Dermis blood vessel endothelial cell (primary cell): ENCODE measurements around the gene WWOX. TPM values are rescaled to one million over a fixed set of nuclear protein-coding genes. Genes with fewer than 3 reads are reported as not detected.

Experiments
- DNase-seq: peaks from one replicate; pipeline ENCODE4 v3.0.0; 2010
- total RNA-seq: library from RNA; depleted of rRNA; stranded (reverse); fragments of >200 nt; gene quantifications from 2 replicates; pipeline ENCODE4 v1.2.3, GENCODE V29; 2014

WWOX gene
- total RNA-seq, 1 donor from 2014 or later, result 14.5 TPM

DNA sequence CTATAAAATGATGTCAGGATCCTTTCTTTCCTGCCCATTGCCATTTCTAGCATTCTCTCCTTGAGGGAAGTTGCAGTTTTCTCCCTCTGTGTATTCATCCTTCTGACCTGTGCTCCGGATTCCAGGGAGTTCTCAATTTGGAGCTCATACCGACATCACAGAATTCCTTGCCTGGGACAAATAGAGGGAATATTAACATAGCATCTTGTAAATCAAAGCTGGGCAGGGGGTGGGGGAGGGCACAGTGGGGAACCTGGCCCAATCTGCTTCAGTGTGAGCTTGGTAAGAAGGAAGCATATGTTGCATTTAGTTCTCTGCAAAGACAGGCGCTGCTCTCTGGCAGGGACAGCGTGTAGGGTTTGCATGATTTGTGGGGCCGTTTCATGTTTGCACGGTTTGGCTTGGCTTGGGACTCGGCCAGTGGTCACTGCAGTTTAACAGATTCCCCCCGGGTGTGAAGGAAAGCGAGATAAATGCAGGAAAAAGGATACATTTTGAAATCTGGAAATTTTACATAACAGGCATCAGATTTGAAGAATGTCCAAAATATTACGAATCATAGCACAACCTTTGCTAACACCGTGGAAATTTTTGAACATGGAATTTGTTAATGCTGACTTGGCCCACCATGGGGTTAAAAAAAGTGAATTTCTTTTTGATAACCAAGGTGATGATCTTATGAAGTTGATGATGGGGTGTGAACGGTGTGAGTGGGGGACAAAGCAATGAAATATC lies 178.0 kb downstream of the WWOX start:
- DNase-seq, result no peak

DNA sequence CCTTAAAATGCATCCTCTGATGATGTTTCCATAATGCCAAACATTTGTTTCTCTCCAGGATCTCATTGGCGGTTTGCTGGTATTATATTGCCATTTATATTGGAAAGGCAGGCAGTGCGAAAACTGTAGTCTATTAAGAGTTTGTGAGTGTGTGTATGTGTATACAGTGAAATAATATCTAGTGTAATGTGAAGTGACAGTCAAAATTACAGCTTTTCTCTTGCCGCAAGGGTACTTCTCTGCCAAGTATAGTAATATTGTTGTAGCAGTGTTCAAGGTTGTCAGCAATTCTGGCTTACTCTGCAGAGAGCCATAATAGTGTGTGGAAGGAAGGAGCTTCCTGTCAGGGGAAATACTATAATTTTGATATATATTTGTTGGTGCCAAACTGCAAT lies 178.6 kb downstream of the WWOX start:
- no peak for DNase-seq

DNA sequence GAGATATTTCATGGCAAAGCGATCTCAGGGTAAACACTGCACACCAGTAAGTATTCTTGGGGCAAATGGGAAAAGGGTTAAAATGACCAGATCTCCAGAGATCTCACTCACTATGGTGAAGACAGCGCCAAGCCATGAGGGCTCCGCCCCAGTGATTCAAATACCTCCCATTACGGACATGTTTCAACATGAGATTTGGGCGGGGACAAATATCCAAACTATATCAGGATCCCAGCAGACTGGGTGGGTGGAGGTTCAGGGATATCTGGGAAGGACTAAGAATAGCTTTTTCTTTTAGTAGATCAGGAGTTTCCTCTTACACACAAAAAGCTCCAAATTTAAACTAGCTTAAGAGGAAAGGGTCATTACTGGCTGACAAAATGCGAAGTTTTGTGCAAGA lies 181.7 kb downstream of the WWOX start:
- DNase-seq, result no peak

DNA sequence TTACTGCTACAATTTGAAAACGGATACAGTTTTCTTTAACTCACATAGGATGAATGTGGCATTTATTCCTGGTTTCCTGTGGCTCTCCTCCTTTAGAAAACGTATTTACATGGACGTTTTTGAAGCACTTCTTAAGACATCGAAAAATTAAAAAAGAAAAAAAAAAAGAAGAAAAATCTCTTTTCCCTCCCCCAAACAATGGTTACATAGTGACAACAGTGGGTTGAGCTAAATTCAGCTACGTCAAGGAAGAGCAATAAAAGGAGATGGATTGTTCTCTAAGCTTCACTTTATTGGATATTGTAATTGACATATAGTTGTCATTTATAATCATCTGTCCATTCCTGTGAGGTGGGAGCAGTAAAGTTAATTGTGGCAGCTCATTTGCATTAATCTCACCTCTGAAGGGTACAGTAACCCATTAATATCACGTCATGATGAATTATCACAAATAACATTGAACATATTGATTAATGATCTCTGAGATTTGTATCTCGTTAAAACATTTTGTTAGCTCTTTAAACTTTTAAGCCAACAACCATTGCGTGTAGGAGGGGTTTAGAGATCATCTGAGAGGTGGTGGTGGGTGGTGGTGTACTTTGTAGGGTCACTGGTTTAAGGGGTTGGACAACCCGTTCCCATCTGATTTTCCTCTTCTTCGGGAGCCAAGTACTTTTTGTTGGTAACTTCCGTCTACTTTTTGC lies 184.2 kb downstream of the WWOX start:
- no peak for DNase-seq

- DNase-seq, result no peak
Measured at GRCh38 chr16:78284326-78284725, 184.9 kb downstream of the WWOX start.

DNA sequence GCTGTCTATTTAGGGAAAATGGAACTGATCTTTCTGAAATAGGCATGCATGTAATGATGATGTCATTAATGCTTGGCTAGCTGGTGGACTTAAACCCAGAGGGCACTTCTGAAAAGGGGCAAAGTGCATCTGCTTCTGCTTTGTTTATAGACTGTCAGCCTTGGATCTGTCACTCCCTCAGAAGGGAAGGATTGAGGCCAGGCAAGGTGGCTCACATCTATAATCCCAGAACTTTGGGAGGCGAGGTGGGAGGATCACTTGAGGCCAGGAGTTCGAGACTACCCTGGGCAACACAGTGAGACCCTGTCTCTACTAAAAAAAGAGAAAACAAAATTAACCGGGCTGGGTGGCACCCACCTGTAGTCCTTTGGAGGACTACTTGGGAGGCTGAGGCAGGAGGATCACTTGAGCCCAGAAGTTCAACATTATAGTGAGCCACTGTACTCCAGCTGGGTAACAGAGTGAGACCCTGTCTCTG lies 185.5 kb downstream of the WWOX start:
- DNase-seq, result no peak

GRCh38 chr16:78285437-78285922 lies 186.0 kb downstream of the WWOX start:
- DNase-seq, result no peak

DNA sequence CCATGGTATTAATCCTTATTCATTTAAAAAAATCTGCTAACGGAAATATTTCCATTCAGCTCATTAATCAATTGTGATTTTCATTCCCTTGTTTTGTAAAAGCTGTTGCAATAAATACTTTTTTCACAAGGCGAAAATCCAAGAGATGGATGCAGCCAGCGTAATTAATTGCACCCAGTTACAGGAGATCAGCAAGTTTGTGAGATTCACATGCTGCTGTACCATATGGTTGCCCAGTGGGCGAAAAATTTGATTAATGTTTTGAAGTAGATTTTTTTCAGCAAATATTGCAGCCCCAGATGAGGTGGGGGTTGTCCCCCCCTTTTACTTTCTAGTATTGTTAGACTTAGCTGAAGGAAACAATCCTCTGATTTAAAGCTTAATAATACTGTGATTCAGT lies 186.6 kb downstream of the WWOX start:
- no peak for DNase-seq

DNA sequence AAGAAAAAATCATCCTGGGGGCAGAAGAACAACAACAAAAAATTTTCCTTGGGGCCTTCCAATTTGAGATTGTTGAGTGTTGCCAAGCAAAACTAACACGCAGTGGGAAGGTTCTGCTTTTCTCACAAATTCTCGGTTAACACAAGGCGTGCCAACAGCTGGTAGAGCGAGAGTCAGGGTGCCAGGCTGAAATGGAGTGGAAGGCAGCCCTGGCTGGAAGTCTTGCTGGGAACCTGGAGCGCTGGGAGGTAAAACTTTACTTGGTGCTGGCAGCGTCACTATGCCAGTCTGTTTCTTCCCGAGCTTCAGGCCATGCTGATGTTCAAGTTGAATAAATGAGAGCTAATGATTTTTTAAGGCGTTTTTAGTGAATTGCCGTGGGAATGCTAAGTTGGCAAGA lies 189.4 kb downstream of the WWOX start:
- no peak for DNase-seq

- no peak for DNase-seq
Measured at GRCh38 chr16:78289373-78289772, 189.9 kb downstream of the WWOX start.

DNA sequence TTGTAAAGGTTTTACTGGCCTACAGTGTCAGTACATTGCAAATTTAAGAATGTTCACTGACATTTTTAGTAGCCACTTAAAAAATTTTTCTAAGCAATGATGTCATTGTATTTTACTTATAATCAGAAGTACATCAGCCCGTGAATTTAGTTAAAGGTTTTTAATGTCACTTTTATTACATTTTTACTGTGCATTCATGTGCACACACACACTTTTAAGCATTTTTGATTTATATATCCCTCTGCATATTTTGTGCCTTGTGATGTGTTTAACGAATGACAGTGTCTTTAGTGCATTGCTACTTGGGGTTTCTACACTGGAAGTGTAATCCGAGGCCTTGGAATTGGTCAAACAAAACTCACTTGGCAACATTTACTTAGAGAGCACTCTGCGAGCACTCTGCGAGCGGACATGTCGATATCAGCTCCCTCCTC lies 190.4 kb downstream of the WWOX start:
- no peak for DNase-seq

GRCh38 chr16:78290395-78290794 lies 190.9 kb downstream of the WWOX start:
- DNase-seq, result no peak

- DNase-seq, result no peak
Measured at GRCh38 chr16:78290872-78291591, 191.6 kb downstream of the WWOX start.

- no peak for DNase-seq
Measured at GRCh38 chr16:78291604-78292003, 192.2 kb downstream of the WWOX start.

DNA sequence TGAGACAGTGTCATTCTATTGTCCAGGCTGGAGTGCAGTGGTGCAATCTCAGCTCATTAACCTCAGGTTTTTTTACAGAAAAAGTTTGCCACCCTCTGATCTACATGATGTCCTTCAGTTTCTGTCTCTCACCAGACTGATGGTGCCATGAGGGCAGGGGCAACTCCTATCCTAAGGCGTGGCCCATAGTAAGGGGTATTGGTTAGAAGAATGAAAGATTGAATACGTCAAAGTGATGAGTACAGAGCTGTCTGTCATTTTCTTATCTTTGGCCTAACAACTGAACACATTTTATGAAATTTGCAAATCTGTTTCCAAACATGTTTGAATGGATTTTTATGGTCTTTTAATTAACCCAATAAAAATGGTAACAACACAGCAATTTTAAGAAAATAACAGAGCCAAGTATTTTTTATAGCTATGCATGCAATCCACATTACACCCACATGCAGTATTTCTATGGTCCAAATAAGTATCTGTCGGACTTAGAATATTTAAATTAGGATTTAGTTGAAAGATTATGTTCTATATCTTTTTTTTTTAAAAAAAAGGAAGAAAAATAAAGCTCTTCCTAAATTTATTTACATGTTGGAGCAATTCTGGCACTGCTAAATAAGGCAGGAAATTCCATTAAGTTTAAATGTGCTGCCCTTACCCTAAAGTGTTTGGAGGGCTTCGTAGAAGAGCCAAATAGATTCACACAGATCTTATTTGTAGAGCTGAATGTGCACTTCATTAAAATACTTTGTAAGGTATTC lies 192.8 kb downstream of the WWOX start:
- DNase-seq, result no peak

DNA sequence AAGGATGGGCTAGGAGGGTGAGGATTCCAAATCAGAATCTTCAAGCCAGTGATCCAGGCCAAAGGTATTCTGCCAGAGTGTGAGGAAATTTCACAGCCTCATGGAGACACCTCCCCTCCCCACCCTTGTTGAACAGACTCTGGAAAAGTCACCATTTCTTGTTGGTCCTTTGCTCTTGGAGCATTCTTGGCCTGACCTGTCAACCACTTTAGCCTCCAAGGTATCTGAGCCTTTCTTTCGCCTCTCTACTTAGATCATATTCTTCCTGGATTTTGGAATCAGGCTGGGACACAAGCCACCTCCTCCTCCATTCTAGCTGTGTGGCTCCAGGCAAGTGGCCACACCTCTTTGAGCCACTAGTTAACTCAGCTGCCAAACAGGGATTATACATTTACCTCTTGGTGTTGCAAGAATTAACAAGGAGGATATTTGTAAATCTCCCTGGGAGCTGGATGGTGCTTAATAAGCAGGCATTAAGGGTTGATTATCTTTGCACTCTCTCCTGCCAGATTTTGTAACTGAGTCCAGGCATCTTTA lies 193.5 kb downstream of the WWOX start:
- no peak for DNase-seq

DNA sequence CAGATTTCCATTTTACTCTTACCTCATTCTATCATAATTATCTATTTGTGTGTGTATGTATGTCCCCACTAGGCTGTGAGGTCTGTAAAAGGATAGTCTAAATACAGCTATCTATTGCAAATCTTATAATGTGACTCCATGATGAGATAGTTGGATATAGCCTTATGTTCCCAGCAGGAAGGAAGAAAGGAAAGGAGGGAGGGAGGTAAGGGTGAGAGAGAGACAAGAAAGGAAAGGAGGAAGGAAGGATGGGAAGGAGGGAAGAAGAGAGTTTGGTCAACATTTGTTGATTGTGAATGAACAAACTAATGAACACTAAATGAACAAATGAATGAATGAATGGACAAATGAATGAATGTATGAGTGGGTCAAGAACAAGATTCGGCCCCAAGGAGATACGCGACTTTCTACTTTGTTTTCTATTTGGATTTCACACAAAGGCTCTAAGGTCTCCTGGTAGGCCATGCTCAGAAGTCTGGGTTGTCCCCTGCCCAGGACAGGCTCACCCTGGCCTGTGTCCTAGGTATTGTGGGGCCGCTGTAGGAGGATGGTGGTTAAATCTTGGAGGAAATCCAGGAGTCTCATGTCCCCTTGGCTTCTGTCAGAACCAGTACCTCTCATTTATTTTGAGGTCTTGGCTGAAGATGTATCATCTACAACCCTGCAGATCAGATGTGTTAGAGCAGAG lies 195.2 kb downstream of the WWOX start:
- no peak for DNase-seq

DNA sequence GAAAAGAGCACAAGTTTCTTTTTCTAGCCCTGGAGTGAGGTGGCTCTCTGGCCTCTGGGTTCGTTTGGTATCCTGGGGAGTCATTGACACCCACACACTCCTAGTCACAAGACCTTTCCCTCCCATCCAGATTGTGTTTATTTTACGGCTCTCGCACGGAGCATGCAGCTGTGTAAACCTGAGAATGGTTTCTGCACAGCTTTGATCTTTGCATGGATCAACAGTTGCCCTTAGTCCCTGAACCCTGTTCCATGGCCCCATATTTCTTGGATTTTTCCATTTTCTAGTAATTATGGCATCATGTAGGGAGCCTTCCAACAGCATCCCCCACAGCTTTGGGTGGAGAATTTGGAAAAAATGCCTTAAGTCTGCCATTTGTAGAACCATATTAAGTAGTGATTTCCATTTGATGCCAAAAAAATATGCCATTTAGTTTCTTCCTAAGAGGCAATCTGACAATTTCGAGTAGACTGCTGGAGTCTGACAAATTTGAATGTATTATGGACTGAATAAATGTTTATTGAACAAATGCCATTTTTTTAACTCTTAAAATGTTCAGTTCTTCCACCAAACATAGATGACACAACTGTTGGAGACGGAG lies 197.7 kb downstream of the WWOX start:
- no peak for DNase-seq

- DNase-seq, result no peak
Measured at GRCh38 chr16:78298986-78299385, 199.5 kb downstream of the WWOX start.

DNA sequence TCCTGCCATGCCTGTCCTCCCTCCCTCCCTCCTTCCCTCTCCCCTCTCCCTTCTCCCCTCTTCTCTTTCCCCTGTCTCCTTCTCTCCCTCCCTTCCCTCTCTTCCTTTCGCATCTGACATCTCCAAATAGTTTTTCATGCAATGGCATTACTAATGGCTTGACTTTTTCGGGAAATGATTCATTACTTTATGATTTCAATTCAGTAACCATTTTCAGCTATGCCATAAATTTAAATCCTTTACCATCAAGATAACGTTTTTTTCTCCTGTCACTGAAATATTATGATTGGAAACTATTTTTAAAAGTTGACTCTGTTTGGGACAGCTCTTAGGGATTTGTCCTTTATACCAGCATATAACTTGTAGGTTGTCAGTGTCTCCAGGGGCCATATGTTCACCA lies 201.0 kb downstream of the WWOX start:
- DNase-seq, result no peak

DNA sequence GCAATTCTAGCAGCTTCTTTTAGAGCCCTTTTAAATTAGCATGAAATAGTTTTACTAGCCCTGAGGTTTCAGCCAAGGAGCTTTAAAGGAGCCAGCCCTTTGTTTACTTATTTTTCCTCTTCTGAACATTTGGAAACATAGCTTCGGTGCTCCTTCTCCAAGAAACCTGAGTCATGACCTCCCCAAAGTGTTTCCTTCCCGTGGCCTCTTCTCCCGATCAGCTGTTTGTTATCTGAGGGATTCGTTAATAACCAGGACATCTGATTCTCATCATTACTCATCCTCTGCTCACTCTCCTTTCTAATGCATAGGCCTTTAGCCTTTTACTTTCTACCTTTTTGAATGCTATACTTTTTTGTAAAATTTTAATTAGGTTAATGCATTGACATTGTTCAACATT lies 204.5 kb downstream of the WWOX start:
- no peak for DNase-seq
